ENCODE data around the gene EFS.
A peak's percentile ranks its signal among the peaks of the same experiment; 100 is the strongest.

Gene EFS

GRCh38 chr14:23324455-23324846 lies 40.5 kb downstream of the EFS start:
- TF ChIP-seq CTCF (conservative IDR thresholded peaks at IDR 0.05; ENCODE audit: low read depth, low read length), result no peak
- no peak overlapping the region for H3K4me3 ChIP-seq (ENCODE audit: low read length)
- no peak for DNase-seq (ENCODE audit: low read depth)

GRCh38 chr14:23323838-23324454 lies 41.0 kb downstream of the EFS start:
- TF ChIP-seq CTCF (conservative IDR thresholded peaks at IDR 0.05; ENCODE audit: low read depth, low read length), result no peak
- H3K4me3 ChIP-seq (ENCODE audit: low read length), result no peak overlapping the region
- DNase-seq (ENCODE audit: low read depth), result no peak

- H3K4me3 ChIP-seq (ENCODE audit: low read length), result peak overlapping the region; percentile 95
- no peak for DNase-seq (ENCODE audit: low read depth)
- TF ChIP-seq CTCF (conservative IDR thresholded peaks at IDR 0.05; ENCODE audit: low read depth, low read length), result no peak
Observed at GRCh38 chr14:23322568-23323517, 42.1 kb downstream of the EFS start.

- H3K4me3 ChIP-seq (ENCODE audit: low read length), result peak overlapping the region; percentile 95
- DNase-seq (ENCODE audit: low read depth), result no peak
- TF ChIP-seq CTCF (conservative IDR thresholded peaks at IDR 0.05; ENCODE audit: low read depth, low read length), result no peak
Observed at GRCh38 chr14:23321572-23322547, 43.1 kb downstream of the EFS start.

- peak; percentile 100 for DNase-seq (ENCODE audit: low read depth)
- H3K4me3 ChIP-seq (ENCODE audit: low read length), result peak within 1 kb of the TSS; percentile 95
- no peak for TF ChIP-seq CTCF (conservative IDR thresholded peaks at IDR 0.05; ENCODE audit: low read depth, low read length)
Observed at GRCh38 chr14:23320584-23321571, 44.1 kb downstream of the EFS start, which contains the start of gene PABPN1. PABPN1 (plus strand) TSS chr14:23321457; CDS start chr14:23321470, 13 bp downstream.

All from retinal pigment epithelial cell (primary cell).